Mesendoderm (in vitro differentiated cells): ENCODE data around the gene MYO10.

Experiments used
- DNase-seq: peaks from one replicate; pipeline ENCODE4 v3.0.0; 2013
- H2AK5ac ChIP-seq: 2 replicates; pipeline ENCODE4 v1.6.1; 2013; ENCODE audit warnings: low read length, inconsistent platforms
- H2BK120ac ChIP-seq: 2 replicates; pipeline ENCODE4 v1.6.1; 2013; ENCODE audit warnings: low read depth, mild to moderate bottlenecking, low read length, moderate library complexity, mixed read lengths
- H2BK15ac ChIP-seq: replicated peaks from 2 replicates; pipeline ENCODE4 v1.6.1; 2013; ENCODE audit warnings: low read depth, mild to moderate bottlenecking, moderate library complexity
- H2BK5ac ChIP-seq: 2 replicates; pipeline ENCODE4 v1.6.1; 2013; ENCODE audit warnings: low read length, inconsistent platforms
- H3K18ac ChIP-seq: 2 replicates; pipeline ENCODE4 v1.6.1; 2013; ENCODE audit warnings: mild to moderate bottlenecking, low read length, mixed read lengths
- H3K23ac ChIP-seq: one replicate; pipeline ENCODE4 v1.6.1; 2013; ENCODE audit warnings: low read length
- H3K27ac ChIP-seq: 2 replicates; pipeline ENCODE4 v1.5.1; 2013; ENCODE audit warnings: low read depth, mild to moderate bottlenecking, inconsistent platforms, low read length, moderate library complexity
- H3K27me3 ChIP-seq: 2 replicates; pipeline ENCODE4 v1.6.1; 2013; ENCODE audit warnings: low read length, control low read depth, mild to moderate bottlenecking, inconsistent platforms; ENCODE audit not compliant: insufficient read depth, poor library complexity
- H3K36me3 ChIP-seq: 2 replicates; pipeline ENCODE4 v1.6.1; 2013; ENCODE audit warnings: low read length, inconsistent platforms; ENCODE audit not compliant: control insufficient read depth, insufficient read depth
- H3K4ac ChIP-seq: one replicate; pipeline ENCODE4 v1.6.1; 2013; ENCODE audit warnings: low read depth, mild to moderate bottlenecking, low read length, moderate library complexity
- H3K4me1 ChIP-seq: 2 replicates; pipeline ENCODE4 v1.6.1; 2013; ENCODE audit warnings: low read depth, low read length, inconsistent platforms; ENCODE audit not compliant: control insufficient read depth
- H3K4me2 ChIP-seq: 2 replicates; pipeline ENCODE4 v1.6.1; 2013; ENCODE audit warnings: low read length
- H3K4me3 ChIP-seq: 2 replicates; pipeline ENCODE4 v1.5.1; 2013; ENCODE audit warnings: mild to moderate bottlenecking, low read length
- H3K56ac ChIP-seq: one replicate; pipeline ENCODE4 v1.6.1; 2013; ENCODE audit warnings: low read length
- H3K79me1 ChIP-seq: 2 replicates; pipeline ENCODE4 v1.6.1; 2013; ENCODE audit warnings: low read length, inconsistent platforms
- H3K79me2 ChIP-seq: 2 replicates; pipeline ENCODE4 v1.6.1; 2013; ENCODE audit warnings: mild to moderate bottlenecking, low read length; ENCODE audit not compliant: control insufficient read depth, insufficient read depth
- H3K9ac ChIP-seq: 2 replicates; pipeline ENCODE4 v1.6.1; 2013; ENCODE audit warnings: low read length, inconsistent platforms
- H4K5ac ChIP-seq: one replicate; pipeline ENCODE4 v1.6.1; 2013; ENCODE audit warnings: low read length
- H4K8ac ChIP-seq: one replicate; pipeline ENCODE4 v1.6.1; 2013; ENCODE audit warnings: low read depth, mild to moderate bottlenecking, control low read depth, low read length, moderate library complexity
- WGBS: extraction: QIAGEN DNeasy Blood & Tissue Kit; methylation state at CpG from one replicate; pipeline ENCODE4 v1.1.7; 2013; ENCODE audit warnings: low lambda C conversion rate, missing lambda C conversion rate; ENCODE audit not compliant: insufficient coverage; ENCODE audit errors: extremely low coverage; 5-methylcytosine and 5-hydroxymethylcytosine counted together

MYO10 gene

DNA sequence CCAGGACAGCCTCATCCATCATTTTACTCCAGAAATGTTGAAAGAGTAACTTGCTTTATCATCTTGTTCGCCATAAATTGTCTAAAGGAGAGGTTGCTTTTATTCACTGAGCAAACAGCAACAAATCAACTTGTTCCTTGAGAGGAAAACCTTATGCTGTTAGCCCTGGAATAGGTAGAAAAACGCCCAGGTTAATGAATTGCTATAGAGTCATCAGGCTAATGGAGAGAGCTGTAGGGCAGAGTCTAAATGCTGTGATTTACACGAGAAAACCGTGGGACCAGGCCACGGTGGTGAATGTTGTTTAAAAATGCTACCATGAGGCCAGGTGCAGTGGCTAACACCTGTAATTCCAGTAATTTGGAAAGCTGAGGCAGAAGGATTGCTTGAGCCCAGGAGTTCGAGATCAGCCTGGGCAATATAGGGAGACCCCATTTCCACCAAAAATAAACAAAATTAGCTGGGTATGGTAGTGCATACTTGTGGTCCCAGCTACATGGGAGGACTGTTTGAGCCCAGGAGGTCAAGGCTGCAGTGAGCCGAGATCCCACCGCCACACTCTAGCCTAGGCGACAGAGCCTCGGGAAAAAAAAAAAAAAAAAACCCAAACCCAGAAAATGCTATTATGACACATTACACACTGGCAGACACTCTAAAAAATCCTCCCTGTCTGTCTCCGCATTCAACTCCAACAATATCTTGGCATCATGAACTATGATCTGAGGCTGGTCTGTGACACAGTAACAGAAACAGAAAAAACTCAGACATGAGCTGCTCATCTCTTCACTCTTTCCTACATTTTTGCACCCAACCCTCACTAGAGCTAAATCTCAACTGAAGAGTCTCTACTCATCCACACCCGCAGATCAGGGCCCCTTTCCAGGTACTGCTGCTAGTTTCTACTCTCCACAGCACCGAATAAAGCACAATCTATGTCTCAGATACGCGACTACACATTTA lies 200.7 kb downstream of the MYO10 start:
- Histone ChIP-seq H3K79me2 (peaks cover 34% of the 10 kb centered on the region), H4K8ac (no peak overlapping the region), H3K27ac (peak overlapping the region; percentile 72), H3K18ac (peak overlapping the region; percentile 86), H3K4me3 (no peak overlapping the region), H3K4me1 (peaks cover 13% of the 10 kb centered on the region), H3K27me3 (no peaks in the 10 kb centered on the region), H3K23ac (no peak overlapping the region), H3K79me1 (peaks cover 4% of the 10 kb centered on the region), H3K56ac (peak overlapping the region; percentile 71), H2BK5ac (peak overlapping the region; percentile 42), H2BK15ac (peak overlapping the region; percentile 94), H2AK5ac (no peak overlapping the region), H4K5ac (no peak overlapping the region), H2BK120ac (no peak overlapping the region), H3K36me3 (no peaks in the 10 kb centered on the region), H3K4ac (peak overlapping the region; percentile 81), H3K9ac (peak overlapping the region; percentile 40), H3K4me2 (no peak overlapping the region)
- DNase-seq: no peak
- no CpG with 5 or more reads among the region's 15 CpGs for WGBS

GRCh38 chr5:16733331-16734006 lies 202.6 kb downstream of the MYO10 start:
- Histone ChIP-seq H3K4ac (no peak overlapping the region), H2AK5ac (no peak overlapping the region), H3K23ac (no peak overlapping the region), H2BK120ac (no peak overlapping the region), H3K4me2 (no peak overlapping the region), H4K8ac (no peak overlapping the region), H3K4me1 (peaks cover 13% of the 10 kb centered on the region), H4K5ac (no peak overlapping the region), H3K36me3 (no peaks in the 10 kb centered on the region), H3K18ac (no peak overlapping the region), H2BK15ac (no peak overlapping the region), H2BK5ac (no peak overlapping the region), H3K27ac (no peak overlapping the region), H3K79me2 (peaks cover 40% of the 10 kb centered on the region), H3K56ac (no peak overlapping the region), H3K9ac (no peak overlapping the region), H3K27me3 (no peaks in the 10 kb centered on the region), H3K4me3 (no peak overlapping the region), H3K79me1 (peaks cover 5% of the 10 kb centered on the region)
- no CpG with 5 or more reads among the region's 12 CpGs for WGBS
- peak; percentile 72 for DNase-seq

DNA sequence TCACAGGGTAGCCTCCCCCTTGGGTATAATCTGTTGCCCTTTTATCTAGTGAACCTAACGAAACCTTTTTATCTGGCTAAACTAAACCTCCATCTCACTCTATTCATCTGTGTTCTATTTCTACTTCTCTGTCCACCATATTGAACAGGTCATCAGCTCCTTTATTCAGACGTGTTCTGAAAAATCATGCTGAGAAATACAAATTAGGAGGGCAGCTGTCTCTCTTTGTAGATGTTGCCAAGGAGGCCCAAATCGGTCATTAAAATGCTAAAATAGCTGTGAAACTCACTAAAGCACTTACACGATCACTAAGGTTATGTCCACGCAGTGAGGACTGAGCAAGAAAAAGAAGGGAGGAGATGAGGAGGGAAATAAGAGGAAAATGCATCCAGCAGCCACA lies 203.7 kb downstream of the MYO10 start:
- Histone ChIP-seq H3K56ac (no peak overlapping the region), H4K8ac (no peak overlapping the region), H3K36me3 (no peaks in the 10 kb centered on the region), H2BK5ac (no peak overlapping the region), H3K4ac (no peak overlapping the region), H3K79me2 (peaks cover 45% of the 10 kb centered on the region), H3K4me3 (no peak overlapping the region), H2BK15ac (no peak overlapping the region), H3K4me1 (peaks cover 10% of the 10 kb centered on the region), H3K4me2 (no peak overlapping the region), H3K23ac (no peak overlapping the region), H3K27me3 (no peaks in the 10 kb centered on the region), H3K18ac (no peak overlapping the region), H2AK5ac (no peak overlapping the region), H2BK120ac (no peak overlapping the region), H4K5ac (no peak overlapping the region), H3K9ac (no peak overlapping the region), H3K27ac (no peak overlapping the region), H3K79me1 (peaks cover 7% of the 10 kb centered on the region)
- no peak for DNase-seq
- WGBS: no CpG with 5 or more reads among the region's 5 CpGs

DNA sequence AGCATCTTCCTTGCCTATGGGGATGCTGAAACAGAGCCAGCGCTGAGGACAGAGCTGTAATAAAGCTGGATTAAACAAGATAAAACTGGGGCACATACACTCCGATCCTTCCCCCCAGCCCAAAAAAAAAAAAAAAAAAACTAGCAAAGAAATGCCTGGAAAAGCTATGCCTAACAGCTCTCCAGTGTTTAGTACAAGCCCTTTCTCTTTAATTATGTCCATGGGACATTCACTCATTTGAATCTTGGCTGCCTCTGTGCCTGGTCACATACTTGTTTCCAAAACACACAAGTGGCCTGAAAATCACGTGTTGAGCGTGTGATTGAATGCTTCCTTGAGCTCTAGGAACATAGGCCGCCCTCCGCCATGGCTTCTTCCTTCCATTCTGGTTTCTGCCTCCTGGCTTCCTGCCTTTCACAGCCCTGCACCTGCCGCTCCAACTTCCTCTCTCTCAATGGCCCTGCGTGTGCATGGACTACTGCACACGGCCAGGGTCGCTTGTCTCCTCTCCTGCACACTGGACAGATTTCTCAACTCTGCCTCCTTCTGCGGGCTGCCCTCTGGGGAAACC lies 208.2 kb downstream of the MYO10 start:
- peaks cover 10% of the 10 kb centered on the region for H3K79me1 ChIP-seq
- H4K8ac ChIP-seq: no peak overlapping the region
- H3K56ac ChIP-seq: no peak overlapping the region
- no peaks in the 10 kb centered on the region for H3K27me3 ChIP-seq
- H3K36me3 ChIP-seq: no peaks in the 10 kb centered on the region
- H3K23ac ChIP-seq: no peak overlapping the region
- no CpG with 5 or more reads among the region's 11 CpGs for WGBS
- H3K79me2 ChIP-seq: peaks cover 42% of the 10 kb centered on the region
- no peak overlapping the region for H3K4me3 ChIP-seq
- no peak overlapping the region for H3K4me2 ChIP-seq
- H3K27ac ChIP-seq: no peak overlapping the region
- H3K9ac ChIP-seq: no peak overlapping the region
- no peak overlapping the region for H2BK5ac ChIP-seq
- H3K4me1 ChIP-seq: no peaks in the 10 kb centered on the region
- H2AK5ac ChIP-seq: no peak overlapping the region
- no peak for DNase-seq
- no peak overlapping the region for H3K18ac ChIP-seq
- no peak overlapping the region for H3K4ac ChIP-seq
- no peak overlapping the region for H2BK15ac ChIP-seq
- no peak overlapping the region for H2BK120ac ChIP-seq
- H4K5ac ChIP-seq: no peak overlapping the region

DNA sequence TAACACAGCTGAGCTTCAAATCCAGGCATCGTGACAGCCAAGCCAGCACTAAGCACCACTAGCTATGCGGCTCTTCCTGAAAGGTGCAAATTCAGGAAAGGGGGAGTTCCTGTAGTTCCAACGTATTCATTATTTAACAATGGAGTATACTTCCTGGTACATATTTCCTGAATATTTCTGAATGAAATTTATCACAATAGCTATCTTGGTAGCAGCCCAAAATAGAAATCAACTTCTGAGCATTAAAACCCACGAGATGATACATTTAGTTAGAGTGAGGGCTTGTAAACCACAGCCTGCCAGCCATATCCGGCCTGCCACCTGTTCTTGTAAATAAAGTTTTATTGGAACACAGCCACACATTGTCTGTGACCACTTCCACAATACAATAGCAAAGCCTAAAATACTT lies 209.5 kb downstream of the MYO10 start:
- H3K4me3 ChIP-seq: no peak overlapping the region
- H3K79me2 ChIP-seq: peaks cover 30% of the 10 kb centered on the region
- peaks cover 2% of the 10 kb centered on the region for H3K4me1 ChIP-seq
- no peak overlapping the region for H3K23ac ChIP-seq
- no peak overlapping the region for H3K9ac ChIP-seq
- H3K27ac ChIP-seq: no peak overlapping the region
- DNase-seq: no peak
- no peaks in the 10 kb centered on the region for H3K27me3 ChIP-seq
- no peak overlapping the region for H4K5ac ChIP-seq
- H3K79me1 ChIP-seq: peaks cover 6% of the 10 kb centered on the region
- no peak overlapping the region for H4K8ac ChIP-seq
- no peak overlapping the region for H2BK15ac ChIP-seq
- no peak overlapping the region for H3K4ac ChIP-seq
- H2AK5ac ChIP-seq: no peak overlapping the region
- WGBS: no CpG with 5 or more reads among the region's 5 CpGs
- H3K4me2 ChIP-seq: no peak overlapping the region
- no peak overlapping the region for H2BK120ac ChIP-seq
- no peaks in the 10 kb centered on the region for H3K36me3 ChIP-seq
- H2BK5ac ChIP-seq: no peak overlapping the region
- no peak overlapping the region for H3K18ac ChIP-seq
- no peak overlapping the region for H3K56ac ChIP-seq
